SU-DHL-6 (cell line): ENCODE results near the gene AVPR2.

Source experiments
- CTCF ChIP-seq: fragments of 200-600 bp; sonication (generic); IDR thresholded peaks from one replicate; pipeline ENCODE4 v1.5.1; 2017; ENCODE audit warnings: antibody characterized with exemption, mild to moderate bottlenecking, low read length, moderate library complexity; ENCODE audit not compliant: insufficient read depth, poor library complexity, severe bottlenecking
- EZH2phosphoT487 ChIP-seq: fragments of 200-600 bp; sonication (generic), shearing (Covaris generic); conservative IDR thresholded peaks from 2 replicates; pipeline ENCODE4 v1.6.1; 2018; ENCODE audit warnings: mild to moderate bottlenecking, antibody characterized with exemption, low read length, moderate library complexity, mixed read lengths

- TF ChIP-seq CTCF (no peak), EZH2phosphoT487 (no peak)
These were observed 1.8 kb downstream of the AVPR2 start for GRCh38 chrX:153906126-153906917.
